Measurements from ENCODE around the gene IMPA2. TPM values are rescaled to one million over a fixed set of nuclear protein-coding genes. Genes with fewer than 3 reads are reported as not detected.

The IMPA2 gene
- total and polyA plus RNA-seq, 2 of the 13 experiments (the other 11 are each of a cell fraction or from before 2014, with no cell fraction given): 37.8 to 71.8 TPM

DNA sequence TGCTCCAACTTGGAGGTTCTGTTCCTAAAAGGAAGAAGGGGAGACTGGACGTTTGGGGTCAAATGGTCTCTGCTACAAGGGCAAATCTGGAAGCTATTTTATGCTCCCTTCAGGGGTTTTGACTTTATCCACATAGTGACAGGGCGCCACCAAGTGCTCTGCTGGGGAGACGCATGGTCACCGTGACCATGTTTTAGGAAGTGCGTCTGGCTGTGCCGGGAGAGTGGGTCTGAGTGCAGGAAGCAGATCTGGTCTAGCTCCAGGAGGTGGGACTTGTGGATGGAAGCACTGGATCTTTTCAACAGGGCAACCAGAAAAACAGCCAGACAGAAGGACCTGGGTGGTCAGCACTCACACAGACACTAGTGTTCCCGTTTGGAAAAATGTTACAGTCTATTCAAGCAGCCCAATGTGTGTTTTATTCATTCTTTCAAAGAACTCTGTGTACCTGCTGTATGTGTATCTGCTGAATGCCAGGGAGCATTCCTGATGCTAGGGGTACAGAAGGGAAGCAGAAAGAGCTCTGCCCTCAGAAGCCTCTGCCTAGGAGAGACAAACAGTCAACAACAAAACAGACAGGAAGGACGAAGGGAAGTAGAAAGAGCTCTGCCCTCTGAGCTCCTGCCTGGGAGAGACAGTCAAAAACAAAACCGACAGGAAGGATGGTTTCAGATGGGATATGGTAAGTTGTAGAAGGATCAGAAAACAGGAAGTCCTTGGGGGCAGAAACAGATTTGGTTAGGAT, 14.3 kb downstream of the IMPA2 start (continued):
- TF ChIP-seq ZNF124 (CRISPR knock-in tag; IDR thresholded peaks at IDR 0.05): 0 out of 2 replicates have a peak, but pooled peaks have one; percentile 36
- TF ChIP-seq DMAP1 (CRISPR knock-in tag; IDR thresholded peaks at IDR 0.05): no peak
- TF ChIP-seq, protein P1, sequence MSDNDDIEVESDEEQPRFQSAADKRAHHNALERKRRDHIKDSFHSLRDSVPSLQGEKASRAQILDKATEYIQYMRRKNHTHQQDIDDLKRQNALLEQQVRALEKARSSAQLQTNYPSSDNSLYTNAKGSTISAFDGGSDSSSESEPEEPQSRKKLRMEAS (IDR thresholded peaks at IDR 0.05): 0 out of 2 replicates have a peak, but pooled peaks have one; percentile 10
- peak; percentile 43; the same call in 1 of the 2 replicates for TF ChIP-seq PHF8 (CRISPR knock-in tag; IDR thresholded peaks at IDR 0.05)
- no peak for TF ChIP-seq KDM1A (CRISPR knock-in tag; IDR thresholded peaks at IDR 0.05)
- no peak for TF ChIP-seq ATF2 (CRISPR knock-in tag; IDR thresholded peaks at IDR 0.05)
- TF ChIP-seq GATAD2A (CRISPR knock-in tag; IDR thresholded peaks at IDR 0.05): peak; percentile 31; the same call in 1 of the 2 replicates
- no peak for TF ChIP-seq FOXA1 (IDR thresholded peaks at IDR 0.05)
- TF ChIP-seq FOXA1 (CRISPR knock-in tag; IDR thresholded peaks at IDR 0.05): 0 out of 2 replicates have a peak, but pooled peaks have one; percentile 4
- TF ChIP-seq SRSF4 (IDR thresholded peaks at IDR 0.05; ENCODE audit: low read depth, low read length, poor library complexity, severe bottlenecking): no peak
- TF ChIP-seq, protein P2, sequence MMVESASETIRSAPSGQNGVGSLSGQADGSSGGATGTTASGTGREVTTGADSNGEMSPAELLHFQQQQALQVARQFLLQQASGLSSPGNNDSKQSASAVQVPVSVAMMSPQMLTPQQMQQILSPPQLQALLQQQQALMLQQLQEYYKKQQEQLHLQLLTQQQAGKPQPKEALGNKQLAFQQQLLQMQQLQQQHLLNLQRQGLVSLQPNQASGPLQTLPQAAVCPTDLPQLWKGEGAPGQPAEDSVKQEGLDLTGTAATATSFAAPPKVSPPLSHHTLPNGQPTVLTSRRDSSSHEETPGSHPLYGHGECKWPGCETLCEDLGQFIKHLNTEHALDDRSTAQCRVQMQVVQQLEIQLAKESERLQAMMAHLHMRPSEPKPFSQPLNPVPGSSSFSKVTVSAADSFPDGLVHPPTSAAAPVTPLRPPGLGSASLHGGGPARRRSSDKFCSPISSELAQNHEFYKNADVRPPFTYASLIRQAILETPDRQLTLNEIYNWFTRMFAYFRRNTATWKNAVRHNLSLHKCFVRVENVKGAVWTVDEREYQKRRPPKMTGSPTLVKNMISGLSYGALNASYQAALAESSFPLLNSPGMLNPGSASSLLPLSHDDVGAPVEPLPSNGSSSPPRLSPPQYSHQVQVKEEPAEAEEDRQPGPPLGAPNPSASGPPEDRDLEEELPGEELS (CRISPR knock-in tag; IDR thresholded peaks at IDR 0.05): 0 out of 2 replicates have a peak, but pooled peaks have one; percentile 18
- TF ChIP-seq, protein P3, sequence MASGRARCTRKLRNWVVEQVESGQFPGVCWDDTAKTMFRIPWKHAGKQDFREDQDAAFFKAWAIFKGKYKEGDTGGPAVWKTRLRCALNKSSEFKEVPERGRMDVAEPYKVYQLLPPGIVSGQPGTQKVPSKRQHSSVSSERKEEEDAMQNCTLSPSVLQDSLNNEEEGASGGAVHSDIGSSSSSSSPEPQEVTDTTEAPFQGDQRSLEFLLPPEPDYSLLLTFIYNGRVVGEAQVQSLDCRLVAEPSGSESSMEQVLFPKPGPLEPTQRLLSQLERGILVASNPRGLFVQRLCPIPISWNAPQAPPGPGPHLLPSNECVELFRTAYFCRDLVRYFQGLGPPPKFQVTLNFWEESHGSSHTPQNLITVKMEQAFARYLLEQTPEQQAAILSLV (CRISPR knock-in tag; IDR thresholded peaks at IDR 0.05; ENCODE audit: borderline replicate concordance): no peak
- no peak for TF ChIP-seq ZBTB37 (CRISPR knock-in tag; IDR thresholded peaks at IDR 0.05)
- peak; percentile 56; the same call in 1 of the 2 replicates for TF ChIP-seq ELF1 (CRISPR knock-in tag; IDR thresholded peaks at IDR 0.05)
- TF ChIP-seq, protein P4, sequence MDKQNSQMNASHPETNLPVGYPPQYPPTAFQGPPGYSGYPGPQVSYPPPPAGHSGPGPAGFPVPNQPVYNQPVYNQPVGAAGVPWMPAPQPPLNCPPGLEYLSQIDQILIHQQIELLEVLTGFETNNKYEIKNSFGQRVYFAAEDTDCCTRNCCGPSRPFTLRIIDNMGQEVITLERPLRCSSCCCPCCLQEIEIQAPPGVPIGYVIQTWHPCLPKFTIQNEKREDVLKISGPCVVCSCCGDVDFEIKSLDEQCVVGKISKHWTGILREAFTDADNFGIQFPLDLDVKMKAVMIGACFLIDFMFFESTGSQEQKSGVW (CRISPR knock-in tag; IDR thresholded peaks at IDR 0.05; ENCODE audit: borderline replicate concordance): no peak
- no peak for TF ChIP-seq ZSCAN9 (CRISPR knock-in tag; IDR thresholded peaks at IDR 0.05; ENCODE audit: borderline replicate concordance)

Measured in HepG2 (cell line).